Activated CD8-positive, alpha-beta memory T cell treated with anti-CD3 and anti-CD28 coated beads, Interleukin-2, amount 50 U/mL, for 24 hours (primary cell): Measurements from ENCODE around the gene CAMK2D.
"Not testable (repeated sequence)": the region's sequence is repeated elsewhere in the genome, so short reads cannot be mapped to it uniquely, and the experiment has no call there.

Experiments
- DNase-seq: peaks from one replicate; pipeline ENCODE4 v3.0.0-alpha.2; 2020; ENCODE audit errors: extremely low read depth

The CAMK2D gene

DNA sequence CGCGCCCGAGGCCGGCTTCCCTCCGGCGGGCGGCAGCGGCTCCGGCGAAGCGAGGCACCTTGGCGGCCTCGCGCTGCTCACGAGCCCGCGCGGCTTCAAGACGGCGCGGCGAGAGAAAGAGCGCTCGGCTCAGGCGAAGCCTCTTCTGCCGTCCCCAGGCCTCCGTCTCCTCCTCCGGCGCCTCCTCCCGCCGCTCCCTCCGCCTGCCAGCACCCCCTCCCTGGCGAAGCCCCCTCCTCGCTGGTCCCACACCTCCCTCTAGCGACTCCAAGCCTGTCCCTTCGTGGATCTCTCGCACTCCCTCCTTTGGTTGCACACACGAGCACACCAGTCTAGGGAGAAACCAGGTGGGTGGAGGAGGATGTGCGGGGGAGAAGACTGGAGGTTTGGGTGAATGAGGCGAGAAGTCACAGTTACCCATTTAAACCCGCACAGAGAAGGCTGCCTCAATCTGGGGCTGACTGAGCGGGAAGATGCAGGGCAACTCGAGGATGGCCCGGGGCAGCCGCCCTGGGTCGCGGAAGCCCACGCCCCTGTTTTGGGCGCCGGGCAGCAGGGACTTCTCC lies at the start of gene CAMK2D:
Gene CAMK2D, minus strand, starts transcription at position 119 of the 566 bp plus-strand sequence. CDS start 670 bp downstream, outside the sequence.
- peak; percentile 65 for DNase-seq

DNA sequence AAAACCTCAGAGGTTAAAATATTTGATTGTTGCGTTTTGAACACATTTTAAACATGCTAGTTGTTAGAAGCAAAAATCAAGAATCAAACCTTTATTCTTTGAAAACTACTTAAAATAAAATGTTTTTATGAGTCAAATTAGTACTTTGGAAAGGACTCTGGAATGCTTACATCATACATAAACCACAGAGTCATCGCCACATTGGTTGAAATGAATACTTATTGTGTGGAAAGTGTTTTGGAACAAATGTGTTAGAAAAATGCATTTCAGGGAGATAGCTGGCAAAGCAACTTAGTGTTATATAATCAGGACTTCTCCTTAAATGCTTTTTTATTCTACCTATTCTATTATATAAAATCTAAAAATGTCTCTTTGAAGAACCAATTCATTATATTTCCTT lies 49.4 kb upstream of the CAMK2D start:
- DNase-seq, result no peak

DNA sequence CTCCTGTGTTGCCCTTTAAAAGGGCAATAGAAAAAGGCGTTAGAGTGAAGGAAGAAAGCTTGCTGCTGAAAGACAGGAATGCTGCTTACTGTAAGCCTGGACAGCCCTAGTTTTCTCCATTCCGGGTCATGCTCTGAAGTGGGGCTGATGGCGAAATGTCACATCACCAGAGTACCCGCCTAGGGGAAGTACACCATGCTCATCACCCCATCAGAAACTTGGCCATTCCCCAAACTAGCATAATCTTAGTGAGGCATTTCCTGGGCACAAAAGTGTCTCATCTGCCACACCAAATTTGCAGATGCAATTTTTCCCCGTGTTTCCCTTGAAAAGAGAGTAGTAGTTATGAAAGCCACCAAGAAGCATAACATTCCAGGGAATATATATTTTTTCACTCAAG lies 47.8 kb upstream of the CAMK2D start:
- DNase-seq, result no peak

DNA sequence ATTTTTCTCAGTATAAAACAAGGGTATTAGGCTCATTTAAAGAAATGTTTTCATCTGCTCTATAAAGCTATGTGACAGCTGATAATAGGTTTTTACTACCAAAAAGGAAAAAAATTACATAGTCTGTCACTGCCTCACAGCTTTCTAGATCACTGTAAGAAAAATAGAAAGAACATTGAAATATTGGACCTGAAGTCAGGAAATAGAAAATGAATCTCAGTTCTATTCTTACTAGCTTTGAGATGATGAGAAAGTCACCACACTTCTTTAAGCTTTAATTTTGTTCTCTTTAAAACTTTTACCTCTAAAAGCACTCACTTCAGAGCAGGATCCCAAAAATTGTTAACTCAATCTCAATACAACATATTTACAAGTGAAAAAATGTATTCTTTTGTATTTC lies 45.3 kb upstream of the CAMK2D start:
- DNase-seq, result no peak

DNA sequence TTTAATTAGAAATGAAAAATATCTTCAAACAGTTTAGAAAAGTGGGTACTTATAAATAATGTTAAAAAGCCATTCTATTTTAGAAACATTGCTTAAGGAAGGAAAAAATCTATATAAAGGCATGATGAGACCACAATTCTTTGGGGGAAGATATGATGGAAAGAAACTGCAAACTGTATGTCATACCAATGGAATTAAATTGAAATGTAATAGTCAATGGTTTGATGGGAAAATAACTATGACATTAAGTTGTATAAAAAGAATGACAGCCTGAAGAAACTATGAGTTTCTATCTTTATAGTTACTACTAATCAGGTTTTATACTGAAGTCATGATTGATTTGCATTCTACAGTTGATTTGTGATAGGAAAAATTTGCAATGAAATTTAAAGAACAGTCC lies 40.3 kb upstream of the CAMK2D start:
- no peak for DNase-seq

DNA sequence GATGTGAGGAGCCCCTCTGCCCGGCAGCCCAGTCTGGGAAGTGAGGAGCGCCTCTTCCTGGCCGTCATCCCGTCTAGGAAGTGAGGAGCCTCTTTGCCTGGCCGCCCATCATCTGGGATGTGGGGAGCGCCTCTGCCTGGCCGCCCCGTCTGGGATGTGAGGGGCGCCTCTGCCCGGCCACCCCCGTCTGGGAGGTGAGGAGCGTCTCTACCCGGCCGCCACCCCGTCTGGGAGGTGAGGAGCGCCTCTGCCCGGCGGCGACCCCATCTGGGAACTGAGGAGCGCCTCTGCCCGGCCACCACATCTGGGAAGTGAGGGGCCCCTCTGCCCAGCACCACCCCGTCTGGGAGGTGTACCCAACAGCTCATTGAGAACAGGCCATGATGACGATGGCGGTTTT lies 34.8 kb upstream of the CAMK2D start:
- DNase-seq, result not testable (repeated sequence)

DNA sequence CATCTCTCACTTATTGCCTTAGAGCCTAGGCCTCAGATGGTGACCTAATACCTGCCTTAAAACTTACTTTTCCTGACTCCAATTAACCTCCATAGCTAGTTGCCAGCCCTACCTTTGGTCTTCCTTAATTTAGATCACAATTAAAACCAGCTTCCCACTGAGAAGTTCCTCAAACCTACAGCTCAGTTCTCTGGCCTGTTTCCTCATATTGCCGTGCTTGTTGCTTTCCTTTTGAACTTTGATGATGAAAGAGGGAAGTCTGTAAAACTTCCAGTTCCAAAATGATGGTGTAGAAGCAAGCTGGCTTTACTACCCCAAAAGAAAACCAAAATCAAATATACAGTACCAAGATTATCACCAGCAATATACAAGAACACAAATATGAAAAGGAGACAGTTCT lies 28.9 kb upstream of the CAMK2D start:
- no peak for DNase-seq

DNA sequence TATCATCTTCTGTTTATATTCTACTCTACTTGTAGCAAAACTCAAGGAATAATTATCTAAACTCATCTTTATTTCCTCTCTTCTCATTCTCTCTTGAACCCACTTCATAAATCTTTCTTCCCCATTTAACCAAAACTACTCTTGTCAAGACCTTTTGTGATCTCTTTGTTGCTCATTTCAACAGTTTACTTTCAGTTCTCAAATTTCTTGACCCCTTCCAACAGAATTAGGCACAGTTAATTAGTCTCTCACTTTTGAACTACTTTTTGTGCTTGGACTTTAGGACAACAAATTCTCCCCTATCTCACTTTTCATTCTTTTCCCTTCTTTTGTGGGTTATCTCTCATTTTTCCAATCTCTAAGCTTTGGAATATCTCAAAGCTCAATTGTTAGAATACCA lies 27.4 kb upstream of the CAMK2D start:
- DNase-seq, result no peak

DNA sequence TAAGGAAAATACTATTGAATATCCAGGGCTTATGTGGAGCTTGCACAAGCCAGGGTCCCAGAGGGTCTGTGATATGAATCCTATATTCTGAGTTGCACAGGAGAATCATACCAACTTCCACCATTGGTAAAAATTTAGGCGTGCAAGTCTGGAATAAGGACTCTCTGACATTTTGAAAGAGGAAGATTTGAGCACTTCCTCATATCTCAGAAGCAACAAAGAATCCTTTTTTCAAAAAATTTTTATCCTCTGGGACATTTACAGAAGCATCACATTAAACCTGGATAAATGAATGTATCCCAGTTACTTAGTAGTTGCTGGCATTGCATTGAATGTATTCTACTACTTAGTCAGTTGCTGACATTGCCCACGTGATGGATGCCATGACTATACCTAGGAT lies 24.2 kb upstream of the CAMK2D start:
- no peak for DNase-seq

DNA sequence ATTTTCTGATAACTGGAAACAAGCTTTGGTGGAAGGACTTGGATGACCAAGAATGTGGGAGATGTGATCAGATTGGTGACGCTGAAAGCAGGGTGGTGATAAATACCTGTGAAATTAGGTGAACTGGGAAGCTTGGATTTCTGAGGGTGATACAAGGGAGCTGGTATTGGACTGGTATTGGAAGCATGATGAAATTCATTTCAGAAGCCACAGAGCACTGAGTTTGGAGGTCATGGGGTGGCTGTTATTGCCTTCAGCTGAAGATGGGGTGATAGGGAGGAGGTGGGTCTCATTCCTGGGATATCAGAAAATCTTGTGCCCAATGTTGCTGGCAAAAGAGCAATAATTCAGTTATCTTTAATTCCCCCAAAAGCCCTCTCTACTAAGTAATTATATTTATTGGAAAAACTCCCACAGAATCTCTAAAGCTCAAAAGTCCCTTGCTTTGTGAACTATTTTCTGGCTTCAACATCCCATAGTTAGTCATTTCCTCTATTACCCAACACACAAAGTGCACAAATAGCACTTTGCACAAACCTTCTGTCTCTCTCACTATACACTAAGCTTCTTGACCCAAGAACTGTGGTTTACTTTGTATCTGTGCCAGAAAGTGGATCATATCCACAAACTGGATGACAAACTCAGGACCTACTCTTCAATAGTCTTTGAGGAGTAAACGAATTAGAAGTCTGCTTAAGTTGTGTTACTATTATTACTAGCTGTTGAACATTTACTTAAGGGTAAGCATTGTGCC lies 23.1 kb upstream of the CAMK2D start:
- DNase-seq, result no peak

DNA sequence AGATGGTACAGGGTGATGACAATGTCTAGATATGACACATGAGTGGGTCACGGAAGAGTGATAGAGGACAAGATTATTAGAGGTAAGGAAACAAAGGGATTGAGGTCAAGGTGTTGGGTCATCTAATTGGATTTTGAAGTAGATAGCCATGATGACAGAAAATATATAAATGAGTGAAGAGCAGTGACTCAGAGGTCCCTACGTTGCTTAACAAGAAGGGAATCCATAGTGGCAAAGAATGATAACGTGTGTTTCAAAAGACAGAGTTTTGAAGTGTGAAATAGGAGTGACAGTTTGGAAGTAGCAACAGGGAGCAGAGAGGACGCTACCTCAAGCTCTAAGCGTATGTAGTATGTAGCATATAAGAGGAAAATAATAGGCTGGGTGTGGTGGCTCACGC lies 22.2 kb upstream of the CAMK2D start:
- no peak for DNase-seq

DNA sequence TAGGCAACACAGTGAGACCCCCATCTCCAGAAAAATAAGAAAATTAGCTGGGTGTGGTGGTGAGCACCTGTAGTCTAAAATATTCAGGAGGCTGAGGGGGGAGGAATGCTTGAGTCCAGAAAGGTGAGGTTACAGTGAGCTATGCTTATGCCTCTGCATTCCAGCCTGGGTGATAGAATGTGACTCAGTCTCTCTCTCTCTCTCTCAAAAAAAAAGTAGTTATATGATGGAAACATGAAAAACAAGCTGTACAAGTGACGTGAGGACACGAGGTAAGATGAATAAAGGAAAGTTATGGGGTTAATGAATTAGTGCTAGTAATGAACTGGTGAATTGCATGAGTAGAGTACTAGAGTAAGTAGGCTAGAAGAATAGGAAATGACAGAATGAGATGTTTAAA lies 21.8 kb upstream of the CAMK2D start:
- DNase-seq, result no peak

DNA sequence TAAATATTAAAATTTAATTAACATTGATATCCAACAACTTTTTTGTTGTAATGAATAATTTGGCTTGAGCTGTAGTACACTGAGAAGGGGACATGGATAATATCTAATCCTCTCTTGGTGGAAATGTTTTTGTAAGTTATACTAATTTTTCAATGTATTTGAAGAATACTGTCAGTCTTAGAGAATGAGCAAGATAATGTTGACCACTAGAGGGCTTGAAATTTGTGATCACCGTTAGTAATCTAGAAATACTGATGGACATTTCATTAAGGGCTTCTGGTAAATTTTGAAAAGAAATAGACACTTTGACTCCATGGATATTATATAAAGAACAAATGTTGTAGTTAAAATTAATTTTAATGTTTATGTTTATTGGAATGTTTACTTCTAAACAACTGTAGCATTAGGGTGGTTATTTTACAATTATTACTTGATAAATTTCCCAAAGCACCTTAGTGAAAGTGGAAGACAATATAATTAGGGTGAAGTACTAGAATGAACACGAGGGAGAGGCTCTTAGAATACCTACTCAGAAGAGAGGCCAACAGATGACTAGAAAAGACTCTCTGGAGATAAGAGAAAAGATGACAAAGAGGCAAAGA lies 20.0 kb upstream of the CAMK2D start:
- DNase-seq, result no peak

DNA sequence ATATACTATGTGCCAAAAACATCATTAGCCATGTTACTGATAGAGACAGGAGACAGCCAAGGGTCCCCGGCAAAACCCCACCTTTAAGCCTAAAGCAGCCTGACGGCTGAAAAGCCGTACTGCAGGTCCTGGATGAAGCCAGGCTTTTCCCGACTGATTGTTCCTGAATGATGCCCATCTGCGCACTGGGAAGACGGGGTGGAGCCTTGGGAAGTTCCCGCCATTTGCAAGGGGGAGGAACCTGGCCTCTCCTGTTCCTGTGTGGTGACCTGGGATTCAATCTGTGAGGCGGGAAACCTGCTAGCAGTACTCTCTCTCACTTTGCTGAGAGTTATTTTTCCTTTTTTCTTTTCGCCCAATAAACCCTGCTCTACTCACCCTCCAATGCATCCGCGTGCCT lies 15.1 kb upstream of the CAMK2D start:
- DNase-seq, result no peak

DNA sequence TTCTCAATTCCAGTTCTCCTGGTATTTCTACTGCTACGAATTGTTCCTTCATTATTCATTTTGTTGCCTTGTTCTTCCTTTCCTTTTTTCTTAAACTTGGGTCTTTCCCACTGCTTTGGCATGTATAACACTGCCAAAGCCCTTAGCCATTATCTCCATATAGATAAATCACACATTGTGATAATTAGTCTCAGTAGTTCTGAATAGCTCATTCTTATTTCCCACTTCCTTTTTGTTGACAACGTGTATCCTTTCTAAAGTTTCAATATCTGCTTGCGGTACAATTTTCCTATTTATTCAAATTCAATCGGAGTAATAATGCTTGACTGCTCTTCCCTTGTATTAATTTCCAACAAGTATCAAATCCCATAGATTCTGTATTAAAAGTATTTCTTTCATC lies 14.5 kb upstream of the CAMK2D start:
- DNase-seq, result no peak

DNA sequence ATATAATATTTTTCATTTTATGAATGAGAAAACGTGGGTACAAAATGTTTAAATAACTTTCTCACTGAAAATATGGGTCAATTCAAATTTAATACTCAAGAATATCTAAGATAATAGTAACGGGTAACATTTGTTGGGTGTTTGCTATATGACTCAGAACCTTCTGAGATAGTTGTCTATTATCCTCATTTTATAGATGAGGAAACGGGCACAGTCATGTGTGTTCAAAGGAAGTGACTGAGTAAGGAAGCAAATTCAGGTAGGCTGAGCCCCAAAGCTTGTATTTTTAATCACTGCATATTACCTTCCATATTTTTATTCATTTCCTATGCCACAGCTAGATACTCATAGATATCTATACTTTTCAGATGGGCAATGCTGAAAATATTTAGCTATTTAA lies 12.2 kb upstream of the CAMK2D start:
- no peak for DNase-seq

DNA sequence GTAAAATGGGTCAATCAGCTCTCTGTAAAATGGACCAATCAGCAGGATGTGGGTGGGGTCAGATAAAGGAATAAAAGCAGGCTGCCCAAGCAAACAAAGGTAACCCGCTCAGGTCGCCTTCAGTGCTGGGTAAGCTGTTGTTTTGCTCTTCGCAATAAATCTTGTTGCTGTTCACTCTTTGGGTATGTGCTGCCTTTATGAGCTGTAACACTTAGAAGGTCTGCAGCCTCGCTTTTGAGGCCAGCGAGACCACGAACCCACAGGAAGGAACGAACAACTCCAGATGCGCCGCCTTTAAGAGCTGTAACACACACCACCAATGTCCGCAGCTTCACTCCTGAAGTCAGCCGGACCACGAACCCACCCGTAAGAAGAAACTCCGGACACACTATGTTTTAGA lies 11.5 kb upstream of the CAMK2D start:
- DNase-seq, result no peak

DNA sequence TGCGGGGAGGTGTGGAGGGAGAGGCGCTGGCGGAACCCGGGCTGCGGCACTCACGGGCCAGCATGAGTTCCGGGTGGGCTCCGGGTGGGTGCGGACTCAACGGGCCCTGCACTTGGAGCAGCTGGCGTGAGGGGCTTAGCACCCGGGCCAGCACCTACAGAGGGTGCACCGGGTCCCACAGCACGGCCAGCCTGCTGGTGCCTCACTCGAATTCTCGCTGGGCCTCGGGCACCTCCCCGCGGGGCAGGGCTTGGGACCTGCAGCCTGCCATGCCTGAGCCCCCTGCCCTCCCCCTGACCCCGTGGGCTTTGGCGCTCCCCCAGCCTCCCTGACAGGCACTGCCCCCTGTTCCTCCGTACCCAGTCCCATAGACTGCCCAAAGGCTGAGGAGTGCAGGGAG lies 10.8 kb upstream of the CAMK2D start:
- no peak for DNase-seq

DNA sequence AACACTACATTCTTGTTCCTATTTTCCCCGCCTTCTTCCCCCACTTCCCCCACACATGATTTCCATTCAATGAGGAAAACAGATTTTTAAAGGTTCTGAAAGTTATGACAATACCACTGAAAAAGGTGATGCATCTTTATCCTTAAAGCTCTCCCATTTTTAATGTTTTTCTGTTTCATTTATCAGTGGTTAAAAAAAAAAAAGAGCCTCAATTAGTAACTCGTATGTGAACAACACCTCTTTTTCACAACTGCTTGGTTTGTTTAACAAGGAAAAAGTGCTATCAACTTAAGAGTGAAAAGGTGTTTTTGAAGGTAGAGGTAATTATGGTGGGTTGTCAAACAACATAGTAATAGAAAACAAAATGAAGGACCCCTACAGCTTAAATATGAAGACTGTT lies 8.2 kb upstream of the CAMK2D start:
- DNase-seq, result no peak

DNA sequence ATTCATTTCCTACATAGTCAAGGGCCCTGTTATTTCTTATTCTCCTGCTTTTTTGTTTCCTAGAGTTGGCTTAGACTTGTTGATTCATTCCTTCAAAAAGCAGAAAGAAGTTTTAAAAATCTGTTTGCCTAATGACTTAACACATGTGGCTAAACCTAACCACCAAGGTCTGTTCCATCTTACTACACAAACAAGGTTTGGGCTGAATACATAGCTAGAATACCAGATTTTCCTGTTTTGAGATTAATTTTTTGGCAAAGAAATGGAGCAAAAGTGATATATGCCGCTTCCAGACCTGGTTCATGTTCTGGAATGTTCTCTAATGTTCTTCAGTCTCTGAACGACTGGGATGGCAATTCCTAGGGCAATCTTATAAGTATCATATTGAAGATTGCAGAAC lies 7.4 kb upstream of the CAMK2D start:
- no peak for DNase-seq

DNA sequence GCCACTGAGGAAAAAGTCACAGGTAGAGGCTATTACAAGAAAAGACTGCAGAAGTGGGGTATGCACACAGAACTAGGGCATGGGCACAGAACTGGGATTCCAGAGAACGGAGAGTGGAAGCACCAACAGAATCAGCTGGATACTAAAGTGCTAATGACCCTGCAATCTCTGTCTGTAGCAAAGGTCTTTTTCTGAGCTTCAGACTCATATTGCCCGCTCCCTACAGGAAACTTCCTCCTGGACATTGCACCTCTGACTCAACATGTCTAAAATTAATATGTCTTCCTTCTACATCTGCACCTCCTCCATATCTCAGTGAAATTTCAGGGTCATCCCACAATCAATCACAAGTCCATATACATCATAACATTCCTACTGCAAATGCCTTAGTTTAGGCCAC lies 5.3 kb upstream of the CAMK2D start:
- DNase-seq, result no peak

DNA sequence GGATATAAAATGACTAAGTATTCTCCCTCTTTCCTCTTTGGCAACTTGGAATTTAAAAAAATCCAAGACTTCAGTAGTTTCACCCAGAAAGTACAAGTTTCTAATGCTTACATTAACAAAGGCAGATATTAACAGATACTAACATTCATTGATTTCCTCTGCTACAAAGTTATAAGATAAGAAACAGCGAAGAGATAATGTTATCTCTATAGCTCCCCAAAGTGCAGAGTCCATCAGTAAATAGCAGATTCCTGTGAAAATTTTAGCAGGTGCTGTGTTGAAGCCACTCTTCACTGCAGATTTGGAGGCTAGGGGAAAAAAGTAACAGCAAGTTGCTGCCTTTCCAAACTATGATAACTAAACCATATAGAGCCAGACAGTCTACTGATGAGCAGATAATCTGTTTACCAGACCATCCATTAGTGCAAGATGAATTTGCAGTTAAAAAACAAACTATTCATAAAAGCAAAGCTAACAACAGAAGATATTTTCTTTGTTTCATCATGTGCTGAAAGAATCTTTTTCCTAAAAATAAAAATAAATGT lies 3.3 kb upstream of the CAMK2D start:
- no peak for DNase-seq

DNA sequence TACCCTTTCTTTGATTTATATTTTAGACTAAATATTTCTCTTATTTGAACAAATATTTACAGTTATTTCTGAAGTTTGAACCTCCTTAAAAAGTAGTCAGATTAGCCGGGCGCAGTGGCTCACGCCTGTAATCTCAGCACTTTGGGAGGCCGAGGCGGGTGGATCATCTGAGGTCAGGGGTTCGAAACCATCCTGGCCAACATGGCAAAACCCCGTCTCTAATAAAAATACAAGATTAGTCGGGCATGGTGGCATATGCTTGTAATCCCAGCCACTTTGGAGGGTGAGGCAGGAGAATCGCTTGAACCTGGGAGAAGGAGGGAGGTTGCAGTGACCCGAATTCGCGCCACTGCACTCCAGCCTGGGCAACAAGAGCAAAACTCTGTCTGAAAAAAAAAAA lies 2.4 kb upstream of the CAMK2D start:
- not testable (repeated sequence) for DNase-seq

DNA sequence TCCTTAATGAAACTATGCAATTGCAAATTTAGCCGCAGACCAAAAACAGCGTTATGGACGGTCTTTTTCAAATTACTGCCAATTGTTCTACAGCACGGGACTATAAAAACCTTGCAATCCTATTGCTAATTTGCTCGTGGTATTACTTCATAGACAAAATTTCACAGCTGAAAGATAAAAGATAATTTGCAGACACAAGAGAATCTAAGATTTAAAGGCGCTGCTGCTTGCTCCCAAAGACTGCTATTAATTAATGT lies 1.4 kb upstream of the CAMK2D start:
- DNase-seq, result no peak
